IPS DF 19.7 (cell line): ENCODE data around the gene CCNE1.

ENCODE experiments used
- DNase-seq: peaks from one replicate; pipeline ENCODE4 v3.0.0-alpha.2; 2013; ENCODE audit warnings: low read depth, low spot score

The CCNE1 gene

GRCh38 chr19:29811125-29812079 is at the start of gene CCNE1:
TSS of gene CCNE1 (plus strand) at chr19:29811991. CDS start at chr19:29812556, 565 bp downstream.
- DNase-seq, result no peak

DNA sequence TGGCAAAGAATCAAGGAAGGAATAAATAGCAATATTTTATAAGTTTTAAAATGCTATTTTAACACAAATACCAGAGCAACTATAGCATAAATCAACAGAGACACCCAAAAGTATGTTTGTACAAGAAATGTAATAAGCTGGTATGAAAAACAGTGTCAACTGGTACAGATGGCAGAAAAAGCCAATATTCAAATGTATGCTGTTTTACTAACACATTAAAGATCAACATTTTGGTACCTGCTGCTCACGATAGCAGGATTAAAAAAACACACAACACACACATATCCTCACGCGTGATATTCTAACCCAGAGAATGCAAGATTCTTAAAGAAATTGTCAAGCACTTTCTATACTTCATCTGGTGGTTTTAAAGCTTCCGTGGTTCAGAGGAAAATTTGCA is 48.6 kb upstream of the CCNE1 start:
- DNase-seq, result no peak

- no peak for DNase-seq
Measured at GRCh38 chr19:29764361-29764760, 47.4 kb upstream of the CCNE1 start.

- no peak for DNase-seq
Measured at GRCh38 chr19:29766100-29766499, 45.7 kb upstream of the CCNE1 start.

- no peak for DNase-seq
Measured at GRCh38 chr19:29767039-29767735, 44.6 kb upstream of the CCNE1 start.

DNA sequence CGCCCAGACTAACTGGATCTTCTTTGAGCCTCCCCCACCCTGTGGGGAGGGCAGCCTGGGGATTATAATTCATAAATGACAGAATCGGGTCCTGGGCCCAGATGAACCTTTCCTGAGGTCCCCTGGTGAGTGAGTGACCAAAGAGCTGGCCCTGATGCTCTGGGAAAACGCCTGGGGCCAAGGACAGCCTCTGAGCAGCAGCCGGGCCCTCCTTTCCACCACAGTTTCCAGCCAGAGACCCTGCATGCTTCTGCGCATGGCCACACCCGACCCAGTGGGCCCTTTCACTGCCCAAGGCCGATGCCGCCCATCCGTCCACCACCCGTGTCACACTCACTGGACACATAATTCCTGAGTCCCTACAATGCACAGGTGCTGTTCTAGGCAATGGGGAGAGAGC is 43.6 kb upstream of the CCNE1 start:
- DNase-seq, result no peak

DNA sequence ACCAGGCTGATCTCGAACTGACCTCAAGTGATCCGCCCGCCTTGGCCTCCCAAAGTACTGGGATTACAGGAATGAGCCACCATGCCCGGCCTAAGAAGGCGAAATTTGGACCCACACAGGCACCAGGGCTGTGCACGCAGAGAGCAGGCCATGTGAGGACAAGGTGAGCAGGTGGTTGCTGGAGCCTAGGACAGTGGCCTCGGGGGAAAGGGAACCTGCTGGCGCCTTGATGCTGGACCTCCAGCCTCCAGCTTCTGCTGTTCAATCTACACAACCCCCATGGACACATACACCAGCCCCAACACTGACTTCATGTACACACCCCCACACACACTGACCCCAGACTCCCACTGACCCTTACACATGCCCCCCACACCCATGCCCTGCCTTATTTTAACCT is 41.8 kb upstream of the CCNE1 start:
- DNase-seq, result no peak

DNA sequence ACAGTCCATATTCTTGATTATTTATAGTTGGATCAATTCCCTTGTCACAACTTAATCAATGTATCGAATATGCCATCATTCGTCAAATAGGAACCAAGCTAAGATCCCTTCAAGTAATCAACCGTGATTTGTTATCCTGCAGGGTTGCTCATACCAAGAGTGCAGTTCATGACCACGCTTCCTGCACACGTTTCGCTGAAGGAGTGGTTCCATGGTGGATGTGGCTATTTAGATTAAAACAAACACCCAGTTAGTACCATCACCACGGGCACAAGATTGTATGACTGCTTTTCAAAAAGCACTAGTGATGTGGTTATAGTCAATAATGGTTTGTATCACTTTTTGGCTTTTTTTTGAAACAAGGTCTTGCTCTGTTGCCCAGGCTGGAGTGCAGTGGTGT is 41.1 kb upstream of the CCNE1 start:
- no peak for DNase-seq

GRCh38 chr19:29771708-29772414 is 39.9 kb upstream of the CCNE1 start:
- DNase-seq, result no peak

DNA sequence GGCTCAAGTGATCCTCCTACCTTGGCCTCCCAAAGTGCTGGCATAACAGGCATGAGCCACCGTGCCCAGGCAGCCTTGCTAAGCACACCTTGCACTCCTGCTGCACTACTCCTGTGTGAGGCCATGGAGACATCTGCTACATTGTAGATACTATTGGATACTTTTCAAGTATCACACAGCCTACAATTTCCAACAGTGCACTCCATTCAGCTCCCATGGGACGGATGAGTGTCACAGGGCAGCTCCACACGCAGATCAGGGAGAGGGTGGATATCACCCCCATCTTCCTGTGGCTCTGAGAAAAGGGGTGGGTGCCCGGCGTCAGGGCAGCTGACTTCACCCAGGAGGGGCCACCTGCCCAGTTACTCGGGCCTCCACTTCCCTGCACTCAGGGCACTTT is 39.1 kb upstream of the CCNE1 start:
- DNase-seq, result no peak

DNA sequence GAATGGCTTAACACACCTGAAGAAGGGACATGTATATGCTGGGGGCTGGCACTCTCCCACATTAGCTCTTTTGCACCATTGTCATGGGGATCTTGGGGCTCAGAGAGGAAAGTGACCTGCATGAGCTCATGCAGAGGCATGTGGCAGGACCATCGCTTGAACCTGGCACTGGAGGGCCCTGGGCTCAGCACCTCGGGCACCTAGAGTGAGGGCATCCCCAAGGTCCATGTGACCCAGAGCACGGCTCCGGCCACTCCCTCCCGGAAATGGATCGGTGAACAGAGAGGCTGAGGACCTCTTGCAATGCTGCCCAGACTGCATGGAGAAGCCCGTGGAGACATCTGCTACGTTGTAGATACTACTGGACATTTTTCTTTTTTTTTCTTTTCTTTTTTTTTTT is 38.6 kb upstream of the CCNE1 start:
- DNase-seq, result no peak

DNA sequence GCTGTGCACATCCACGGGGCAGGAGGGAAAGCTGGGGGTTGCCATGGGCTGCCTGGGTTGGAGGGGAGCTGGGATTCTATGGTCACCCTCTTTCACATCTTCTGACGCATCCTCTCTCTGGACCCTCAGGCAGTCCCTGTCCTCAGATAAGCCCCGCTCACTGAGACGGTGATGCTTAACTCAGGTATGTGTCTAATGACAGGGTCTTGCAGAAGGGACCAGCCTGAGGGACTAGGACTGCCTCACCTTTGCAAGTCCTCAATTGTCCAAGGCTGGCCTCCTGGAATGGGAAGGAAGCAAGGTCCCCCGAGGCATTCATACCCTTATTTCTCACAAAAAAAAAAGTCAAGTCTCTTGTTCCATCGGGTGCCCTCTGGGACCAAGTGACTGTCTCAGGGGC is 37.7 kb upstream of the CCNE1 start:
- no peak for DNase-seq

- no peak for DNase-seq
Measured at GRCh38 chr19:29777781-29778309, 33.9 kb upstream of the CCNE1 start.

- no peak for DNase-seq
Measured at GRCh38 chr19:29779921-29780320, 31.9 kb upstream of the CCNE1 start.

DNA sequence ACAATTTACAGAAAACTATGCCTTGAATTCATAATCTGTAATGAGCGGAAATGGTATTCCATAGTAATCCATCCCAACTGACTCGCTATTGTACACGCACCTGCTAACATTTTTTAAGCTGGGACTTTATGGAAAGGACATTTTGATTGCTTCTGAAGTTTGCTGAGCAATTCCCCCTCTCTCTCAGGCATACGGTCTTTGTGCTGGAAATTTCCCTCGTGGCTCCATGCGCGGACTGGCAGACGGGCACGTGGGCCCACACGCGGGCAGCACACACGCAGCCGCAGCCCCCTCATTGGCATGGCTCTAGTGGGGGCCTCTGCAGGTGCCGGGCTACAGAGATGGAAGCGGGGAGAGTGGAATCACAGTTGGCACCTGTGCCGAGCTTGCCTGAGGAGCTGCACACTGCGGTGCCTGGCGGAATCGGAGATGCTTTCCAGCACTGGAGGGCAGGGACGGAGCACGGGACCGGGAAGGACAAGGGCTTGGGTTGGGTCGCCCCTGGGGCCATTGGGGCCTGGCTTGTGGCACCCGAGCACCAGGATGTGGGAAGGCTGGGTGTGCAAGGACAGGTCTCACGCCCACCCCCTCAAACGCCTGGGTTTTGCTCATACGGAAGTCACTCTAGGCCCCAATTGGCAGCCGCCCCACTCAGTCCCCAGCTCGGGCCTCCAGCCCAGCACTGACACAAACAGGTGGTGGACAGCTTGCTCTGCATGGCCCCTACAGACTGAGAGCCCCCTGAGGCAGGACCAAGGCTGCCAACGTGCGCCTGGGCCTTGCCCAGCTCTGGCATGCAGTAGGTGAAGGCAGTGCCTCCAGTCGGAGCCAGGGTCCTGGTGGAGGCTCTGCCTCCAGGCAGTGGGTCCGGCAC is 30.2 kb upstream of the CCNE1 start:
- DNase-seq, result no peak

DNA sequence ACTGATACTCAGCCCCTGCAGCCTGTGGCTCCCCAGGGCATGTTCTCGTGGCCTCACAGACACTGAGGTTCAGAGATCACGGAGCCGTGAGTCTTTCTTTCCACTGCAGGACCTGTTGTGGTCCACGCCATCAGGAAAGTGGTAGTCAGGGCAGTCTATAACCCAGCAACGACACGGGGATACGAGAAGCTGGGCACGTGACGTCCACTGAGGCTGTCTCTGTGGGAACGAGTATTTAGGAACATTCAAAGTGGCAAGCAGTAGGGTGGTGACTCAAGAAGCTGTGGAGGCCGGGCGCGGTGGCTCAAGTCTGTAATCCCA is 29.6 kb upstream of the CCNE1 start:
- DNase-seq, result no peak

GRCh38 chr19:29783627-29784190 is 28.1 kb upstream of the CCNE1 start:
- no peak for DNase-seq

GRCh38 chr19:29784598-29785223 is 27.1 kb upstream of the CCNE1 start:
- DNase-seq, result no peak

DNA sequence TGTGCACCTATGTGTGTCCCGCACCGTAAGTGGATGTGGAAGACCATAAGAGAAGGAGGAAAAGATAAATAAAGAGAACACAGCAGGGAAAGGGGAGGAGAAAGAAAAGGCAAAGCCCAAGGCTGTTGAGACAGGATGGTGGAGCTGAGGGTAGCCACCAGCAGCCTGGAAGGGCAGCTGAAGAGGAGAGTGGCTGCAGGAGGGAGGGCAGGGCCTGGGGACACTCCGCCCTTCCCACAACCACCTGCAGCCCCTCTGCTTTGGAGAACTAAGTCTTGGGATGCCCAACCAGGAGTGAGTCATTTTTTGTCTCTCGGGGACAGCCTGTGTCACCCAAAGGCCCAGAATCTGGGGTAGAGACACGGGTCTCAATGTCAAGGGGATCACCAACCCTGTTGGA is 26.4 kb upstream of the CCNE1 start:
- no peak for DNase-seq

GRCh38 chr19:29785955-29786589 is 25.7 kb upstream of the CCNE1 start:
- DNase-seq, result no peak
